T-cell (primary cell): ENCODE data around the gene LCOR. TPM values are rescaled to one million over a fixed set of nuclear protein-coding genes. Genes with fewer than 3 reads are reported as not detected.
"Not testable (repeated sequence)": the region's sequence is repeated elsewhere in the genome, so short reads cannot be mapped to it uniquely, and the experiment has no call there.

ENCODE experiments used
- ATAC-seq, 4 experiments: fragments of 200-7000 bp in 3 of 4; fragments of 150-1000 bp in 1 of 4; cut with Tn5 transposase; replicated peaks in 1 of 4; 1 replicate in 3 of 4; 2 replicates in 1 of 4; pipeline ENCODE4 v1.10.0; 2021; ENCODE audit warnings: moderate library complexity in 3 of 4, mild to moderate bottlenecking in 2 of 4, moderate number of reproducible peaks in 1 of 4
- CTCF ChIA-PET, 2 donors: fragments of 300-600 bp; sonication (Branson Sonifier 250); formaldehyde crosslinking; loops; one replicate each; lab custom pipeline; 2022; ENCODE audit warnings: antibody characterized with exemption in 2 of 2; lab: Charles Lee
- POLR2A ChIA-PET, 2 donors: fragments of 300-600 bp; sonication (Branson Sonifier 250); formaldehyde crosslinking; loops; one replicate each; lab custom pipeline; 2022; ENCODE audit warnings: antibody characterized with exemption in 2 of 2; lab: Charles Lee
- DNase-seq, 35 experiments: peaks; one replicate each; pipeline versions ENCODE4 v3.0.0 to v3.0.0-alpha.2; 2013 to 2023
- H3K27ac ChIP-seq: one replicate; pipeline ENCODE4 v1.5.1; 2013; ENCODE audit warnings: low read length
- H3K27me3 ChIP-seq, 2 experiments: replicated peaks in 1 of 2; 1 replicate in 1 of 2; 2 replicates in 1 of 2; pipeline versions ENCODE4 v1.6.1 to v1.7.0; 2013; ENCODE audit warnings: low read length in 1 of 2, mixed read lengths in 1 of 2; ENCODE audit not compliant: control insufficient read depth in 2 of 2, insufficient read depth in 2 of 2; ENCODE audit errors: extremely low read depth in 1 of 2
- H3K36me3 ChIP-seq, 2 donors: 1 replicate in 1 of 2; 2 replicates in 1 of 2; pipeline versions ENCODE4 v1.6.1 to v1.7.0; 2013; ENCODE audit warnings: low read length in 1 of 2; ENCODE audit not compliant: control insufficient read depth in 2 of 2, insufficient read depth in 1 of 2; ENCODE audit errors: extremely low read depth in 1 of 2
- H3K4me1 ChIP-seq, 2 experiments: 1 replicate in 1 of 2; 2 replicates in 1 of 2; pipeline versions ENCODE4 v1.6.1 to v1.7.0; 2013; ENCODE audit warnings: low read length in 2 of 2, mixed read lengths in 1 of 2; ENCODE audit not compliant: insufficient read depth in 2 of 2, control insufficient read depth in 1 of 2; ENCODE audit errors: extremely low read depth in 1 of 2
- H3K4me3 ChIP-seq, 2 donors: 1 replicate in 1 of 2; 2 replicates in 1 of 2; pipeline versions ENCODE4 v1.5.1 to v1.7.0; 2013; ENCODE audit warnings: mild to moderate bottlenecking in 2 of 2, low read length in 1 of 2, moderate library complexity in 1 of 2; ENCODE audit not compliant: control insufficient read depth in 1 of 2; ENCODE audit errors: extremely low read depth in 1 of 2
- H3K9me3 ChIP-seq: 2 replicates; pipeline ENCODE4 v1.7.0; 2013
- H3K27ac Mint-ChIP-seq, 2 donors: one replicate each; pipeline ENCODE4 v1.8.0; 2020 to 2021; ENCODE audit warnings: mild to moderate bottlenecking in 2 of 2, mixed read lengths in 2 of 2
- H3K27me3 Mint-ChIP-seq, 2 donors: one replicate each; pipeline ENCODE4 v1.8.0; 2021 to 2022; ENCODE audit warnings: mixed read lengths in 2 of 2
- H3K36me3 Mint-ChIP-seq: one replicate; pipeline ENCODE4 v1.8.0; 2021; ENCODE audit warnings: mixed read lengths
- H3K4me1 Mint-ChIP-seq, 3 donors: one replicate each; pipeline ENCODE4 v1.8.0; 2020 to 2022; ENCODE audit warnings: mixed read lengths in 3 of 3, mild to moderate bottlenecking in 1 of 3
- H3K4me3 Mint-ChIP-seq, 3 donors: one replicate each; pipeline ENCODE4 v1.8.0; 2020 to 2022; ENCODE audit warnings: mild to moderate bottlenecking in 3 of 3, mixed read lengths in 3 of 3, moderate library complexity in 3 of 3
- H3K9me3 Mint-ChIP-seq, 3 donors: one replicate each; pipeline ENCODE4 v1.8.0; 2020 to 2022; ENCODE audit warnings: mixed read lengths in 3 of 3
- WGBS: methylation state at CpG from one replicate; pipeline ENCODE4 v1.1.5; 2013; ENCODE audit warnings: missing lambda C conversion rate; ENCODE audit not compliant: insufficient coverage; 5-methylcytosine and 5-hydroxymethylcytosine counted together
- total RNA-seq, 35 experiments: library from RNA in 6 of 35; stranded (reverse) in 6 of 35; fragments of 120-200 nt in 1 of 35; gene quantifications; one replicate each; pipeline versions ENCODE4 v1.2.1 to v1.2.4 and lab custom pipeline; 2013 to 2026

Gene LCOR
- total RNA-seq, 5 donors from 2014 or later (not counting 1 experiment from before 2014, with no cell fraction given): 32.0 to 67.3 (median 38.0) TPM

DNA sequence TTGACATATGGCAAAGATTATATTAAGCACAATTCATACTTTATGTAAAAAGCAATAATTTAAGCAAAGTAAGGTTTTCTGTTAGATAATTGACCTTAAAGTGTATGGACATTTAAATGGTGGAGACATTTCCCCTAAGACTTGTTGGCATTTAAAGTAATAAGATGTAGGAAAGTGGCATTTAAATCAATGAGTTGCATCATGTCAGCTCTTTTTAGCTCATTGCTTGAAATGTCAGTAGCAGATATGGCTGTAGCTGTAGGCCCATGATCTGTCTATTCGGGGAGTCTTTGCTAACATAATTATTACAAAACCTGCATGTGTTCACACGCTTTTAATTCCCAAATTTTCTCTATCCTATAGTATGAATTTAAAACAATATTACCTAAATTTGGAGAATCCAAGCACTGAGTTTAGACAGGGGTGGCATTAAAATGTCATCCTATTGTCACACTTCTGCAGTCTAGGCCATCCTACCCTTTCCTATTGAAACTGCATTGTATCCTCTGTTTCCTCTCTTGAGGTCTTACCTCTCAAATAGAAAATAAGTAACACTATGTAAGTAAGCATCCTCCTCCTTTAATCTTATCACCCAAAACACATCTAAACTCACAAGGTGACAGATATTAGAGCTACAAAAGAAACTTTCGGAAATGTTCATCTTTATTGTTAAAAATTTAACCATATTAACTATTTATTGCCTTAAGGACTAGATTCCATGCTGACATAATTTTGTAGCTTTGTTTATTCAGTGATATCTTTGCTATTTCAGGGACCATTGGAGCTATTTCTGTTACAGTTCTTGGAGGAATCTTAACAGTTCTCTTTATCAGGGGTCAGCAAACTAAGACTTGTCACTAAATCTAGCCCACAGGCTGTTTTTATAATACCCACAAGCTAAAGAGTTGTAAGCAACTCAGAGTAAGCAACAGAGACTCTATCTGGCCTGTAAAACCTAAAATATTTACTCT, 91.2 kb downstream of the LCOR start:
- Mint-ChIP-seq H3K4me3 (no peak overlapping the region), H3K36me3 (peaks cover 45% of the 10 kb centered on the region), H3K4me1 (peaks cover 24 to 38% (median 36%) of the 10 kb centered on the region in 3 donors), H3K27me3 (no peaks in the 10 kb centered on the region), H3K27ac (no peak overlapping the region), H3K9me3 (no peaks in the 10 kb centered on the region)
- H3K4me3 ChIP-seq: no peak overlapping the region
- H3K36me3 ChIP-seq: no peaks in the 10 kb centered on the region
- no peak for DNase-seq
- POLR2A ChIA-PET: no interaction called here
- H3K9me3 ChIP-seq: no peaks in the 10 kb centered on the region
- no peaks in the 10 kb centered on the region for H3K27me3 ChIP-seq
- ATAC-seq: no peak
- CTCF ChIA-PET: interaction anchor here in 1 of 2 donors (0.6 to 0.8 kb wide), 2 partner anchors 12 to 318 kb away, joined by 3 to 4 read pairs; no protein-coding TSS in a partner anchor
- WGBS: no CpG with 5 or more reads among the region's 3 CpGs
- peaks cover 0 to 1% of the 10 kb centered on the region in 2 experiments for H3K4me1 ChIP-seq
- H3K27ac ChIP-seq: no peak overlapping the region

DNA sequence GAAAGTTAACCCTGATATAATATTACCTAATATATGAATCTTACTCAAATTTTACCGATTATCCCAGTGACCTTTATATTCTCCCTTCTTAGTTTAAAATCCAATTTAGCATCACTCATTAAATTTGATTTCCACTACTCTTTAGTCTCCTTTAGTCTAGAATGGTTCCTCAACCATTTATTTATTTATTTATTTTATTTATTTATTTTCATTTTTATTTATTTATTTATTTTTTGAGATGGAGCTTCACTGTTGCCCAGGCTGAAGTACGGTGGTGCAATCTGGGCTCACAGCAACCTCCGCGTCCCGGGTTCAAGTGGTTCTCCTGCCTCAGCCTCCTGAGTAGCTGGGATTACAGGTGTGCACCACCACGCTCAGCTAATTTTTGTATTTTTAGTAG, 92.8 kb downstream of the LCOR start:
- DNase-seq: no peak
- no peak overlapping the region for H3K27ac Mint-ChIP-seq
- CTCF ChIA-PET: no interaction called here
- Histone ChIP-seq H3K27me3 (no peaks in the 10 kb centered on the region), H3K9me3 (no peaks in the 10 kb centered on the region), H3K36me3 (no peaks in the 10 kb centered on the region), H3K4me3 (no peak overlapping the region), H3K4me1 (no peaks in the 10 kb centered on the region), H3K27ac (no peak overlapping the region)
- 100% methylated on average over 4 of the region's 6 CpGs for WGBS
- H3K36me3 Mint-ChIP-seq: peaks cover 52% of the 10 kb centered on the region
- H3K4me1 Mint-ChIP-seq: peaks cover 28 to 42% (median 41%) of the 10 kb centered on the region in 3 donors
- POLR2A ChIA-PET: no interaction called here
- no peak overlapping the region for H3K4me3 Mint-ChIP-seq
- no peaks in the 10 kb centered on the region for H3K9me3 Mint-ChIP-seq
- no peaks in the 10 kb centered on the region for H3K27me3 Mint-ChIP-seq
- ATAC-seq: no peak

DNA sequence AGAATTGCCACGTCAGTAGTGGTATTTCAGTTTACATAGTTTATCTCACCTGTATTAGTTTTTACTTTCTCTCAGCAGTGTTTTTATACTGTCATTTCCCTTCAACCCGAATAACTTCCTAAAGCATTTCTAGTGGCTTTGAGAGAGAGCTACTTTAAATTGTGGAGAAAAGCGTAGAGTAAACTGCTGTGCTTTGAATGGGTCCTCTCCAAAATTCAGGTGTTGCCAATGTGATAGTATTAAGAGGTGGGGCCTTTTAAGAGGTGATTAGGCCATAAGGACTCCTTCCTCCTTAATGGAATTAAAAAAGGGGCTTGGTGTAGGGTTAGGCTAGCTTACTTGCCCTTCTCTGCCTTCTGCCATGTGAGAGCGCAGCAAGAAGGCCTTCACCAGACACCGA, 98.4 kb downstream of the LCOR start:
- H3K27ac ChIP-seq: no peak overlapping the region
- H3K9me3 ChIP-seq: no peaks in the 10 kb centered on the region
- H3K27me3 ChIP-seq: no peaks in the 10 kb centered on the region
- no CpG with 5 or more reads among the region's 5 CpGs for WGBS
- ChIA-PET CTCF (interaction anchor here (0.5 to 0.8 kb wide), 5 partner anchors 12 to 290 kb away, joined by 3 to 5 read pairs (median 4); no protein-coding TSS in a partner anchor), POLR2A (no interaction called here)
- Mint-ChIP-seq H3K27me3 (no peaks in the 10 kb centered on the region), H3K4me3 (no peak overlapping the region), H3K27ac (no peak overlapping the region), H3K4me1 (peaks cover 26 to 31% (median 29%) of the 10 kb centered on the region in 3 donors), H3K9me3 (no peaks in the 10 kb centered on the region), H3K36me3 (peaks cover 41% of the 10 kb centered on the region)
- H3K4me3 ChIP-seq: no peak overlapping the region
- no peak for ATAC-seq
- H3K36me3 ChIP-seq: peaks cover 0 to 4% of the 10 kb centered on the region in 2 donors
- H3K4me1 ChIP-seq: no peaks in the 10 kb centered on the region
- DNase-seq: no peak

GRCh38 chr10:96935148-96935547, 103.0 kb downstream of the LCOR start:
- ATAC-seq (no peak), DNase-seq (no peak)
- Mint-ChIP-seq H3K4me3 (no peak overlapping the region), H3K27me3 (no peaks in the 10 kb centered on the region), H3K9me3 (no peaks in the 10 kb centered on the region), H3K27ac (no peak overlapping the region), H3K4me1 (peaks cover 0 to 9% (median 7%) of the 10 kb centered on the region in 3 donors), H3K36me3 (peaks cover 25% of the 10 kb centered on the region)
- H3K9me3 ChIP-seq: no peaks in the 10 kb centered on the region
- CTCF ChIA-PET: interaction anchor here in 1 of 2 donors (1.0 kb wide), 1 partner anchor 24 kb away, joined by 3 read pairs; no protein-coding TSS in a partner anchor
- H3K27ac ChIP-seq: no peak overlapping the region
- no peaks in the 10 kb centered on the region for H3K4me1 ChIP-seq
- no CpG with 5 or more reads among the region's 5 CpGs for WGBS
- POLR2A ChIA-PET: no interaction called here
- H3K4me3 ChIP-seq: no peak overlapping the region
- no peaks in the 10 kb centered on the region for H3K27me3 ChIP-seq
- H3K36me3 ChIP-seq: peaks cover 0 to 8% of the 10 kb centered on the region in 2 donors

- ChIA-PET CTCF (no interaction called here), POLR2A (no interaction called here)
- Histone ChIP-seq H3K4me1 (no peaks in the 10 kb centered on the region), H3K9me3 (no peaks in the 10 kb centered on the region), H3K27ac (no peak overlapping the region), H3K36me3 (peaks cover 0 to 8% of the 10 kb centered on the region in 2 donors), H3K4me3 (no peak overlapping the region), H3K27me3 (no peaks in the 10 kb centered on the region)
- ATAC-seq: no peak
- Mint-ChIP-seq H3K27me3 (no peaks in the 10 kb centered on the region), H3K4me3 (no peak overlapping the region), H3K27ac (no peak overlapping the region), H3K4me1 (peaks cover 0 to 9% (median 5%) of the 10 kb centered on the region in 3 donors), H3K36me3 (peaks cover 25% of the 10 kb centered on the region), H3K9me3 (no peaks in the 10 kb centered on the region)
- WGBS: 94% methylated on average over 4 of the region's 5 CpGs
- no peak for DNase-seq
These were observed 103.7 kb downstream of the LCOR start for GRCh38 chr10:96935810-96936209.

DNA sequence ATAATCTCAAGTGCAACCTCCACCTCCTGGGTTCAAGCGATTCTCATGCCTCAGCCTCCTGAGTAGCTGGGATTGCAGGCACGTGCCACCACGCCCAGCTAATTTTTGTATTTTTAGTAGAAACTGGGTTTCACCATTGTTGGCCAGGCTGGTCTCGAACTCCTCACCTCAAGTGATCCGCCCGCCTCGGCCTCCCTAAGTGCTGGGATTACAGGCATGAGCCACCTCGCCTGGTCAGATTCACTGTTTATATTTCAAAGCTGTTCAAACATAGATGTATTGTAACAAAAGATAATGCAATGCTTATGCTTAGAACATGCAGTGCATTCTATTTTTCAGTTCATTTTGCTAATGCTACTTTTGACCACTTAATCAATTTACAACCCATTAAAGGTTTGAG, 111.1 kb downstream of the LCOR start:
- H3K4me3 Mint-ChIP-seq, H3K27me3 Mint-ChIP-seq, H3K27me3 ChIP-seq, H3K4me1 ChIP-seq, POLR2A ChIA-PET, DNase-seq, CTCF ChIA-PET, H3K9me3 ChIP-seq, H3K4me3 ChIP-seq, H3K27ac ChIP-seq, H3K36me3 ChIP-seq, H3K9me3 Mint-ChIP-seq, ATAC-seq, H3K27ac Mint-ChIP-seq: not testable (repeated sequence)
- Mint-ChIP-seq H3K36me3 (peaks cover 19% of the 10 kb centered on the region), H3K4me1 (peaks cover 20 to 22% (median 21%) of the 10 kb centered on the region in 3 donors)
- no CpG with 5 or more reads among the region's 8 CpGs for WGBS
